Activated gamma-delta T cell treated with Interleukin-2 at 50 U/mL for 16 hours (primary cell): ENCODE results near the gene SETD7.
"Not testable (repeated sequence)": the region's sequence is repeated elsewhere in the genome, so short reads cannot be mapped to it uniquely, and the experiment has no call there.

ENCODE experiments used
- DNase-seq: peaks from one replicate; pipeline ENCODE4 v3.0.0-alpha.2; 2020

Gene SETD7

DNA sequence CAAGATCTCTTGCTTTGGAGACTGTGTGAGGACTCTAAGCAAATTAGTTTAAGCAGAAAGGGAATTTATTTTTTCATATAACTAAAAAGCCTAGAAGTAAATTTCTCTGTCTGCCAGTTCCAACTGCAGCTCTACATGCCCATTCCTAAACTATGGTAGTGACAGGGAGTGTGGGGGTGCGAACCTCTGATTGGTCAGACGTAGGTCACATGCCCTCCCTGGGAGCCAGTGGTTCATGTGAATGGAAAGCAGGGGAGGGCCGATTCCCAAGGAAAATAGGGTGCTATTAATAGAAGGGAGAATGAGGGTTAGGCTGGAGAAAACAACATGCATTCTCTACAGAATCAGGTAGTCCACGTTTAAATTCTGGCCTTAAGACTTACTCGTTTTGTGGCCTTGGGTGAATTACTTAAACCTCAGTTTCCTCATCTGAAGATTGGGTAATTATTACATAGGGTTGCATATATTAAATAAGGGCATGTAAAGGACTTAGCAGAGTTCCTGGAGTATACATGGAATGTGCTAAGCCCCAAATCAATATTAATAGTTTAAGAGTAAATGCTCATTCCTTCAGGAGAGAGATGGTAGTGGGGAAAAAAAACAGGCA lies 94.9 kb downstream of the SETD7 start:
- no peak for DNase-seq

DNA sequence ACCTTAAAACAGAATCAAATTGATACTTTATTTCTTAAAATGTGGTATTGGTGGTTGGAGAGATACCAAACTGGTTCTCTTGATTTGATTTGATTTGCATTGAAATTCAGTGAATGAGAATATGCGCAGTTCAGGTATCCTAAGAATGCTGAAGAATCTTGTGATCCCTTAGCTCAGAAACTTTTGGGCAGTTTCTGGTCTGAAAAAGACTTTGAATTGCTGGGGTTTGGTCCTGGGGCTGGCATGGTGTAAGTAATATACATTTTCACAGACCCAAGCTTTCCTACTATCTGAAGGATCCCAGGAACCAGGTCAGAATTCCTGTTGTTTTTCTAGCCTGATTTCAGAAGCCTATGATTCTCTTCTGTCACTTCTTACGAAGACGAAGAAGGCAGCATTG lies 95.5 kb downstream of the SETD7 start:
- no peak for DNase-seq

DNA sequence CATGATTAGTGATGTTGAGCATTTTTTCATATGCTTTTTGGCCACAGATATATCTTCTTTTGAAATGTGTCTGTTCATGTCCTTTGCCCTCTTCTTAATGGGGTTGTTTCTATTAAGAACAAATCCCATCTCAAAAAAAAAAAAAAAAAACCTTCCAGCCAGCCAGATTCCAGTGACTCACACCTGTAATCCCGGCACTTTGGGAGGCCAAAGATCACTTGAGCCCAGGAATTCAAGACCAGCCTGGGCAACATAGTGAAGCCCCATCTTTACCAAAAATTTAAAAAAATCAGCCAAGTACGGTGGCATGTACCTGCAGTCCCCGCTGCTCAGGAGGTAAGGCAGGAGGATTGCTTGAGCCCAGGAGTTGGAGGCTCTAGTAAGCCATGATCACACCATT lies 97.0 kb downstream of the SETD7 start:
- no peak for DNase-seq

DNA sequence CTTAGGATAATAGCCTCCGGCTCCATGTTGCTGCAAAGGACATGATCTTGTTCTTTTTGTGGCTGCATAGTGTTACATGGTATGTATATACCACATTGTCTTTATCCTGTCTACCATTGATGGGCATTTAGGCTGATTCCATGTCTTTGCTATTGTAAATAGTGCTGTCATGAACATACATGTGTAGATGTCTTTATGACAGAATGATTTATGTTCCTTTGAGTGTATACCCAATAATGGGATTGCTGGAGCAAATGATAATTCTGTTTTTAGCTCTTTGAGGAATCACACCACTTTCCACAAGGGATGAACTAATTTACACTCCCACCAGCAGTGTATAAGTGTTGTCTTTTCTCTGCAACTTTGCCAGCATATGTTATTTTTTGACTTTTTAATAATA lies 97.5 kb downstream of the SETD7 start:
- DNase-seq, result no peak

DNA sequence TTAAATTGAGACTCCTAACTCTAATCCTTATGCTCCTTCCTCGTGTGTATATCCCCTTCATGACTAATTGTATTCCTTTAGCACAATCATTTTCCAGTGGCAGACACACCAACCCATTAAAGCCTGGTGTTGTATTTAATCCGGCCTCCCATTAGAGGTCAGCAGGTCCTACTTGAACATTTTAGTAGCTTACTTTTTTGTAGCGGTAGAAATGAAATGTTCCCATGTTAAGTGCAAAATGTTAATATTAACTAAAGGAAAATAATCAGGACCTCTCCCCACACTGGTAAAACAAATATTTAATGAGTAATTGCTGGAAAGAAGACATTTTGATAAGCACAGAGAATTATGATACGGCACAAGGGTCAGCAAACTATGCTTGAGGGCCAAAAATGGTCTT lies 98.7 kb downstream of the SETD7 start:
- no peak for DNase-seq

DNA sequence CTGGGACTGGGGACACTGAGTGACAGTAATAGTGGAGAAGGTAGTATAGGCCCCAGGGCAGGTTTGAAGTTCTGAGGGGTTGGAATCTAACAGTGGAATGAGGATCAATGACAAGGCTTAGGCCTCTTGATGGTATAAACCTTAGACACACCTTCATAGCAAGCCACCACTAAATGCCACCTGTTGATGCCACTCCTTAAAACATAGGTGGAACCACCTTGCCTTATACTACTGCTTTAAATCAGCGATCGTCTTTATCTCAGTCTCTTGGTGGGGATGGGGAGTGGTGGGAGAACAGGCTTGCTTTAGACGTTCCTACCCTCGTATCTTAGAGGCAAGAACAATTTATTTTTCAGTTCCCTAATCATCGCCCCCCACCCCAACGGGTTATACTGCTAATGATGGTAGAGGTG lies 100.9 kb downstream of the SETD7 start:
- DNase-seq, result no peak

DNA sequence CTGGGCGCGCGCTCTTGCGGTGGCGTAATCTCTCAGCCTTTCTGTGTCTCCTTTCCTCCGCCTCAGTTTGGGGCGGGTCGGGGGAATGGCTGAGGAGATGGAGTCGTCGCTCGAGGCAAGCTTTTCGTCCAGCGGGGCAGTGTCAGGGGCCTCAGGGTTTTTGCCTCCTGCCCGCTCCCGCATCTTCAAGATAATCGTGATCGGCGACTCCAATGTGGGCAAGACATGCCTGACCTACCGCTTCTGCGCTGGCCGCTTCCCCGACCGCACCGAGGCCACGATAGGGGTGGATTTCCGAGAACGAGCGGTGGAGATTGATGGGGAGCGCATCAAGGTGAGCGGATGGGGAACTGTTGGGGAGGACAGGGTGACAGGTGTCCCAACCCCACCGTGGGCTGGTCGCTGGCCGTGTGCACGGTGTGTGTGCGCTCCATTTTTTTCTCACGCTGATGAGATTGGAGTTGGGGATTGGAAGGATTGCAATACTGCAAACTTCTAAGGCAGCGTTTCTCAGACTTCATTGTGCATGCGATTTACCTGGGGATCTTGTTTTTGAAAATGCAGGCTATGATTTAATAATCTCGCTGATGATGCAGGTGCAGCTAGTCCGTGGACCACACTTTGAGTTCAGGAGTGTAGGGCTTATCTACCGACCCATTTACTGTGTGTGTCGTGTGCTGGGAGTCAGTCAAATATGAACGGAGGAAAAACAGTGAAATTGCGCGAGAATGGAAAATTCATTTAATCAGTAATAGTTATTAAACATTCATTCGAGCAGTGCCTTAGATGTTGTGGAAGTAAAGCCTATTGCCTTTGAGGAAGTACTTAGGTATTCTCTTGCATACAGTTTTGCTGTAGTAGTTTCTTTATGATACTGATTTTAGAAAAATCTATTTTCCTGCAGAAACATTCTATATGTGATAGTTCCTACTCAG lies 101.6 kb downstream of the SETD7 start, which contains the start of gene RAB33B:
TSS of gene RAB33B (plus strand) at position 11 of the 935 bp plus-strand sequence. CDS start at position 86, 75 bp downstream.
- DNase-seq, result no peak

DNA sequence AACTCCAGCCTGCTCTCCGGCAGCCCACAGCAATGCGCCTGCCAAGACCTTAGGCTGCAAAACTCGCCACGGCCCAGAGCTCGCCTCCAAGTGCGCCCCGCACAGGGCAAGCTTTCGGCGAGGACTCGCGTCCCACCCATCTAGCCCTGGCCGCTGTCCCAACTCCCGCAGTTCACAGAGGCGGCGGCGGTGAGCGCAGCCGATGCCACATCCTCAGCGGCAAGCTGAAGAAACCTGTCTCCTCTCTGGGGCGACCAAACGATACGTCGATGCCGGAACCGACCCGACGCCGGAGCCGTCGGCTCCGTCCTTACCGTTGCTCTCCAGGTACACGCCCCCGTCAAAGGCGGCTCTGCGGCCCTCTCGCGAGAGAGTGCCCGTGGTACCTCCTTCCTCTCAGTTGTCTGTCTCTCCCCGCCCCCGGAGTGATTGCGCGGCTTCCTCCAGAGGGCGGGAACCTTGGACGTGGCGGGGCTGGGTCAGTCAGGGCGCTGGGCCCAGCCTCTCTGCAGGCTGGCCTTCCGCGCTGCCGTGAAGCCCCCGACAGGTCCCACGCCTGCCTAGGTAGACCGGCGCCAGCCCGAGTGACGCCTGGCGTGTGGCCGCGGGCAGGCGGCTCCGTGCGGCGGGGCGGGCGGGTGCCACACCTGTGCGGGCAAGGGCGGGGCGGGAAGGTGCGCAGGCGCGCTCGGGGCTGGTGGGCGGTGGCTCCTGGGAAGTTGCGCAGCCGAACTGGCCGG lies 102.5 kb downstream of the SETD7 start:
- peak; percentile 95 for DNase-seq

DNA sequence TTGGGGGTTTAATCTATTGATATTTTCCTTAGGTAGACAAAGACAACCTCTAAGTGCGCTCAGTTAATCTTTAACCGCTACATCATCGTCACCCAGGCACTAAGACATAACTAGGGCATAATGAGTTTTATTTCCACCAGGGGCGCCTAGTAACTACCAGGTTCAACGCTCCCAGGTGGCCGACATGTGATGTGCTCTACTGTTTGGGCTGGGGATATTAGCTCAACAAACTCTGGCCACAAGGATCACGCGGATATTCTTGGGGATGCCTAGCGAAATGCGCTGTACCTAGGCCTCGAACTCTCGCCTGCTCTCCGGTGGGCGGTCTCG lies 103.0 kb downstream of the SETD7 start:
- DNase-seq, result peak; percentile 60

DNA sequence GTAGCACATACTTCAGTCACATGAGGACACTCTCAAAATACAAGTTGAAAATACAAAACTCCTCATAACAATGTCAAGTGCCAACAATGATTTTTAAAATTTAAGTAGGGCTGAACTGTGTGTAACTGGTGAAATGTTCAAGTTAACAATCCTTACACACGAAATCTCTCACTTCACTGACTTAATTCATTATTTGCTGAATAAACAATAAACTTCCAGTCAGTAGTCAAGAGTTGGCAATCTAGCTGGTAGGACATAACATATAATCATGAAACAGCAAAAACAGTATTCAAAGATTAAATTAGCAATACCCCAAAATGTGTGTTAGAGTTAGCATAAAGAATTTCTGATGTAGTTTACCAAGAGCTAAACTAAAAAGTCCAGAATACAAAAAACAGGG lies 104.0 kb downstream of the SETD7 start:
- no peak for DNase-seq

DNA sequence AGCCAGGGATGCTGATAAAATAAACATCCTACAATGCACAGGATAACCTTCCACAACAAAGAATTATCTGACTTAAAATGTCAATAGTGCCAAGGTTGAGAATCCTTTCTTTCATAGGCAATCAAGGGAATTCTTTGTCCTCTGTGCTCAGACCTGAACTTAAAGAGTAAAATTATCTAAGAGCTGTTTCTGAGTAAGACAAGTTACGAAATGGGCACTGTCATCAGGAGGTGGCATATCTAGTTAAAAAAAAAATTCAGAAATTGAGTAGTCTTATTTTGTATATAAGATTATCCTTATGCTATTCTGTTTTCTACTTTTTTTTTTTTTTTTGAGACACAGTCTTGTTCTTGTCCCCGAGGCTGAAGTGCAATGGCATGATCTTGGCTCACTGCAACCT lies 105.4 kb downstream of the SETD7 start:
- no peak for DNase-seq

DNA sequence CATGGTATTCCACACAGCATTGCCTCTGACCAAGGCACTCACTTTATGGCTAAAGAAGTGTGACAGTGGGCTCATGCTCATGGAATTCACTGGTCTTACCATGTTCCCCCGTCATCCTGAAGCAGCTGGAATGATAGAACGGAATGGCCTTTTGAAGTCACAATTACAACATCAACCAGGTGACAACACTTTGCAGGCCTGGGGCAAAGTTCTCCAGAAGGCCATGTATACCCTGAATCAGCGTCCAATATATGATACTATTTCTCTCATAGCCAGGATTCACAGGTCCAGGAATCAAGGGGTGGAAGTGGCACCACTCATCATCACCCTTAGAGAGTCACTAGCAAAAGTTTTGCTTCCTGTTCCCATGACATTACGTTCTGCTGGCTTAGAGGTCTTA lies 108.9 kb downstream of the SETD7 start:
- DNase-seq, result not testable (repeated sequence)
